ENCODE measurements around the gene BUB1B. TPM values are rescaled to one million over a fixed set of nuclear protein-coding genes. Genes with fewer than 3 reads are reported as not detected.

BUB1B gene
- total RNA-seq, 4 donors from 2014 or later = 0.13 to 2.4 (median 0.95) TPM

GRCh38 chr15:40197434-40197833 is 36.6 kb downstream of the BUB1B start:
- ATAC-seq = no peak
- Histone ChIP-seq H3K27me3 (no peaks in the 10 kb centered on the region), H3K9me3 (no peaks in the 10 kb centered on the region), H3K27ac (no peak overlapping the region), H3K4me1 (no peaks in the 10 kb centered on the region), H3K36me3 (no peaks in the 10 kb centered on the region), H3K4me3 (no peak overlapping the region)
- WGBS, 2 donors (ENCODE audit: low coverage in 1 of 2) = 71 to 100% methylated on average over 1 of the region's 1 CpG
- TF ChIP-seq POLR2A (IDR thresholded peaks at IDR 0.05) = no peak
- TF ChIP-seq CTCF (IDR thresholded peaks at IDR 0.05) = no peak
- no peak for TF ChIP-seq POLR2AphosphoS5 (IDR thresholded peaks at IDR 0.05)
- TF ChIP-seq EP300 (IDR thresholded peaks at IDR 0.05) = no peak

GRCh38 chr15:40198355-40199085 is 37.7 kb downstream of the BUB1B start:
- no peak for ATAC-seq
- Histone ChIP-seq H3K4me3 (no peak overlapping the region), H3K9me3 (no peaks in the 10 kb centered on the region), H3K4me1 (no peaks in the 10 kb centered on the region), H3K27me3 (no peaks in the 10 kb centered on the region), H3K36me3 (no peaks in the 10 kb centered on the region), H3K27ac (no peak overlapping the region)
- TF ChIP-seq POLR2A (IDR thresholded peaks at IDR 0.05) = no peak
- no peak for TF ChIP-seq CTCF (IDR thresholded peaks at IDR 0.05)
- no peak for TF ChIP-seq EP300 (IDR thresholded peaks at IDR 0.05)
- TF ChIP-seq POLR2AphosphoS5 (IDR thresholded peaks at IDR 0.05) = no peak
- WGBS, 2 donors (ENCODE audit: low coverage in 1 of 2) = 63 to 78% methylated on average over 1 of the region's 1 CpG

GRCh38 chr15:40204100-40204499 is 43.2 kb downstream of the BUB1B start:
- no peaks in the 10 kb centered on the region for H3K27me3 ChIP-seq
- TF ChIP-seq POLR2A (IDR thresholded peaks at IDR 0.05) (no peak), POLR2AphosphoS5 (IDR thresholded peaks at IDR 0.05) (no peak), EP300 (IDR thresholded peaks at IDR 0.05) (no peak), CTCF (IDR thresholded peaks at IDR 0.05) (no peak)
- H3K27ac ChIP-seq = no peak overlapping the region
- no peak for ATAC-seq
- no peak overlapping the region for H3K4me3 ChIP-seq
- H3K36me3 ChIP-seq = no peaks in the 10 kb centered on the region
- WGBS, 2 donors (ENCODE audit: low coverage in 1 of 2) = 20 to 83% methylated on average over 1 of the region's 1 CpG
- no peaks in the 10 kb centered on the region for H3K4me1 ChIP-seq
- no peaks in the 10 kb centered on the region for H3K9me3 ChIP-seq

- Histone ChIP-seq H3K36me3 (no peaks in the 10 kb centered on the region), H3K4me3 (no peak overlapping the region), H3K27me3 (no peaks in the 10 kb centered on the region), H3K27ac (no peak overlapping the region), H3K9me3 (no peaks in the 10 kb centered on the region), H3K4me1 (no peaks in the 10 kb centered on the region)
- 39 to 51% methylated on average over 6 of the region's 6 CpGs for WGBS, 2 donors (ENCODE audit: low coverage in 1 of 2)
- peak; percentile 72 for ATAC-seq
- TF ChIP-seq POLR2AphosphoS5 (IDR thresholded peaks at IDR 0.05) = no peak
- no peak for TF ChIP-seq EP300 (IDR thresholded peaks at IDR 0.05)
- TF ChIP-seq CTCF (IDR thresholded peaks at IDR 0.05) = peak; percentile 81 to 87 (median 86)
Observed at GRCh38 chr15:40217166-40217824, 56.4 kb downstream of the BUB1B start.

DNA sequence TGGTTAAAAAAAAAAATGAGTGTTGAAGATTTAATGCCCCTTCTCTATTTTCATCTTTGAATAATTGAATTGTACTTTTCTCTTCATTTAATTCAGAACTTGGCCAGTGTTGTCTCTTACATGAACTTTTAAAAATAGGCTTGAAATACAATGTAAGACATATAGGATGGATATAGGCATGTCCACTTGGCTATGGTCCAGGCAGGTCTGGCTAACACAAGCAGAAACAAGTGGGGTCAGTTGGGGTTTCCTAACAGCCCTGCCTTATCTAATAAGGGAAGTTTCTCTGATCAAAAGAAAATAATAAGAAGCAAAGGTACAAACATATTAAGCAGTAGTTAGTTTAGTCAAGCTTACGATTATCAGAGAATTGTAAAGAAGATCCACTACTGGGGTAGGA is 58.9 kb downstream of the BUB1B start:
- no peak for ATAC-seq
- WGBS, 2 donors (ENCODE audit: low coverage in 1 of 2) = 78 to 83% methylated on average over 1 of the region's 1 CpG

More for the DNA sequence above, 58.9 kb downstream of the BUB1B start:
- TF ChIP-seq EP300 (IDR thresholded peaks at IDR 0.05) (no peak), POLR2AphosphoS5 (IDR thresholded peaks at IDR 0.05) (no peak), POLR2A (IDR thresholded peaks at IDR 0.05) (no peak), CTCF (IDR thresholded peaks at IDR 0.05) (no peak)
- no peaks in the 10 kb centered on the region for H3K4me1 ChIP-seq
- no peak overlapping the region for H3K27ac ChIP-seq
- H3K4me3 ChIP-seq = no peak overlapping the region
- no peaks in the 10 kb centered on the region for H3K36me3 ChIP-seq
- H3K9me3 ChIP-seq = no peaks in the 10 kb centered on the region
- no peaks in the 10 kb centered on the region for H3K27me3 ChIP-seq
